Neural cell (in vitro differentiated cells): ENCODE data around the gene OOSP2.

ENCODE experiments used
- CTCF ChIP-seq: fragments of 450-650 bp; IDR thresholded peaks from 2 replicates; pipeline ENCODE4 v1.5.1; 2014; ENCODE audit warnings: antibody characterized with exemption, mild to moderate bottlenecking, moderate library complexity; ENCODE audit not compliant: poor library complexity, severe bottlenecking
- EP300 ChIP-seq: fragments of 450-650 bp; conservative IDR thresholded peaks from 2 replicates; pipeline ENCODE4 v1.6.1; 2014; ENCODE audit warnings: antibody characterized with exemption, mild to moderate bottlenecking, moderate library complexity; ENCODE audit not compliant: poor library complexity, severe bottlenecking
- MXI1 ChIP-seq: fragments of 450-650 bp; conservative IDR thresholded peaks from 2 replicates; pipeline ENCODE4 v1.6.1; 2014; ENCODE audit warnings: antibody characterized with exemption, mild to moderate bottlenecking; ENCODE audit not compliant: poor library complexity, severe bottlenecking
- RAD21 ChIP-seq: fragments of 450-650 bp; conservative IDR thresholded peaks from 2 replicates; pipeline ENCODE4 v1.6.1; 2014; ENCODE audit warnings: antibody characterized with exemption, mild to moderate bottlenecking, moderate library complexity
- TAF1 ChIP-seq: IDR thresholded peaks from 2 replicates; pipeline ENCODE4 v1.6.1; 2012; ENCODE audit warnings: low read depth

GRCh38 chr11:60016881-60017280 is 23.3 kb upstream of the OOSP2 start, which contains the start of gene OOSP4B:
- TF ChIP-seq CTCF (no peak), TAF1 (no peak), MXI1 (no peak), RAD21 (no peak), EP300 (no peak)
